HepG2 (cell line): Measurements from ENCODE around the gene KLHL5. TPM values are rescaled to one million over a fixed set of nuclear protein-coding genes. Genes with fewer than 3 reads are reported as not detected.
A peak's percentile ranks its signal among the peaks of the same experiment; 100 is the strongest.

ENCODE experiments used
- ARID2 ChIP-seq: sonication (generic); formaldehyde crosslinking; IDR thresholded peaks from 2 replicates; pipeline ENCODE4 v1.8.1; 2022; ENCODE audit warnings: mild to moderate bottlenecking, missing genetic modification reagents, borderline replicate concordance
- BORCS8-MEF2B ChIP-seq: sonication (generic); formaldehyde crosslinking; IDR thresholded peaks from 2 replicates; pipeline ENCODE4 v1.8.0; 2022; ENCODE audit warnings: mild to moderate bottlenecking, missing genetic modification reagents
- DNMT3B ChIP-seq: conservative IDR thresholded peaks from 2 replicates; pipeline ENCODE4 v1.6.1; 2016; ENCODE audit warnings: missing biosample characterization, control low read depth
- DR1 ChIP-seq: sonication (generic); formaldehyde crosslinking; IDR thresholded peaks from 2 replicates; pipeline ENCODE4 v1.8.0; 2021; ENCODE audit warnings: mild to moderate bottlenecking, missing genetic modification reagents, inconsistent platforms
- HNRNPH1 ChIP-seq: fragments of 200-400 bp; formaldehyde crosslinking; optimal IDR thresholded peaks from 2 replicates; pipeline ENCODE3; 2017; ENCODE audit warnings: mild to moderate bottlenecking, low read depth, low read length
- IKZF4 ChIP-seq: sonication (generic); formaldehyde crosslinking; IDR thresholded peaks from 2 replicates; pipeline ENCODE4 v1.5.1; 2020; ENCODE audit warnings: borderline replicate concordance, mild to moderate bottlenecking, low read depth, missing genetic modification reagents; ENCODE audit errors: not compliant biosample characterization
- KAT8 ChIP-seq: IDR thresholded peaks from 2 replicates; pipeline ENCODE4 v1.6.1; 2016; ENCODE audit warnings: missing genetic modification reagents, missing compliant biosample characterization
- KDM5B ChIP-seq: sonication (generic); formaldehyde crosslinking; IDR thresholded peaks from 2 replicates; pipeline ENCODE4 v1.4.0; 2020; ENCODE audit warnings: missing genetic modification reagents, mild to moderate bottlenecking, borderline replicate concordance
- MEIS2 ChIP-seq: sonication (generic); formaldehyde crosslinking; IDR thresholded peaks from 2 replicates; pipeline ENCODE4 v1.9.0; 2021; ENCODE audit warnings: mild to moderate bottlenecking, missing genetic modification reagents
- MYC ChIP-seq: sonication (generic); formaldehyde crosslinking; IDR thresholded peaks from 2 replicates; pipeline ENCODE4 v1.9.0; 2021; ENCODE audit warnings: missing genetic modification reagents, borderline replicate concordance
- NFYB ChIP-seq: sonication (generic); formaldehyde crosslinking; IDR thresholded peaks from 2 replicates; pipeline ENCODE4 v1.4.0; 2020; ENCODE audit warnings: missing genetic modification reagents
- PAX8 ChIP-seq: sonication (generic); formaldehyde crosslinking; IDR thresholded peaks from 2 replicates; pipeline ENCODE4 v1.8.0; 2022; ENCODE audit warnings: mild to moderate bottlenecking, missing genetic modification reagents, borderline replicate concordance
- PTBP1 ChIP-seq: fragments of 200-400 bp; formaldehyde crosslinking; IDR thresholded peaks from 2 replicates; pipeline ENCODE4 v1.6.1; 2018; ENCODE audit warnings: low read length, low read depth; ENCODE audit not compliant: poor library complexity, severe bottlenecking
- SETDB1 ChIP-seq: sonication (generic); formaldehyde crosslinking; IDR thresholded peaks from 2 replicates; pipeline ENCODE4 v1.5.1; 2020; ENCODE audit warnings: missing genetic modification reagents, mild to moderate bottlenecking, borderline replicate concordance
- TAF1 ChIP-seq: sonication (generic); formaldehyde crosslinking; IDR thresholded peaks from 2 replicates; pipeline ENCODE4 v1.4.0; 2020; ENCODE audit warnings: missing genetic modification reagents
- TFAP4 ChIP-seq: sonication (generic); IDR thresholded peaks from 2 replicates; pipeline ENCODE4 v1.6.1; 2016; ENCODE audit warnings: low read depth, borderline replicate concordance
- WIZ ChIP-seq: sonication (generic); formaldehyde crosslinking; IDR thresholded peaks from 2 replicates; pipeline ENCODE4 v1.5.1; 2020; ENCODE audit warnings: mild to moderate bottlenecking, missing genetic modification reagents
- ZNF513 ChIP-seq: sonication (generic); formaldehyde crosslinking; conservative IDR thresholded peaks from 2 replicates; pipeline ENCODE4 v1.5.0; 2020; ENCODE audit warnings: missing genetic modification reagents
- ZNF660 ChIP-seq: sonication (generic); formaldehyde crosslinking; IDR thresholded peaks from 2 replicates; pipeline ENCODE4 v1.5.1; 2020; ENCODE audit warnings: mild to moderate bottlenecking, low read depth, missing genetic modification reagents, borderline replicate concordance
- ZNF674 ChIP-seq: sonication (generic); formaldehyde crosslinking; IDR thresholded peaks from 2 replicates; pipeline ENCODE4 v1.5.0; 2020; ENCODE audit warnings: low read depth, mild to moderate bottlenecking, missing genetic modification reagents
- ZNF766 ChIP-seq: sonication (generic); formaldehyde crosslinking; IDR thresholded peaks from 2 replicates; pipeline ENCODE4 v1.5.0; 2020; ENCODE audit warnings: missing genetic modification reagents, borderline replicate concordance
- polyA plus RNA-seq, 8 experiments: library from polyadenylated mRNA; depleted of rRNA in 3 of 8; stranded (reverse) in 7 of 8; unstranded in 1 of 8; fragments of >200 nt; fragmentation: Illumina TruSeq in 4 of 8; extraction: Trizol in 4 of 8; gene quantifications; 2 replicates each; pipeline versions ENCODE4 v1.2.1 to v1.2.3, GENCODE V29; 2011 to 2016; ENCODE audit warnings: low read depth in 4 of 8, missing spikeins in 1 of 8, mixed read lengths in 1 of 8; ENCODE audit not compliant: insufficient read depth in 1 of 8
- total RNA-seq, 5 experiments: library from RNA; depleted of rRNA; stranded (reverse); fragments of >200 nt; fragmentation: Illumina TruSeq; extraction: Trizol; gene quantifications; 2 replicates each; pipeline ENCODE4 v1.2.3, GENCODE V29; 2016; ENCODE audit warnings: low read depth in 1 of 5
- TF ChIP-seq, protein P1 (sequence below): IDR thresholded peaks from 2 replicates; pipeline ENCODE4 v1.6.1; 2016; ENCODE audit warnings: missing genetic modification reagents, missing compliant biosample characterization
- TF ChIP-seq, protein P2 (sequence below): sonication (generic); formaldehyde crosslinking; IDR thresholded peaks from 2 replicates; pipeline ENCODE4 v1.4.0; 2020; ENCODE audit warnings: missing genetic modification reagents

The KLHL5 gene
- total and polyA plus RNA-seq, 2 of the 13 experiments (the other 11 are each of a cell fraction or from before 2014, with no cell fraction given) = 36.2 to 38.7 TPM

GRCh38 chr4:39044364-39044955 lies 17.6 kb upstream of the KLHL5 start (continued):
- TF ChIP-seq KAT8 (CRISPR knock-in tag) = 0 out of 2 replicates have a peak, but pooled peaks have one; percentile 30
- TF ChIP-seq PAX8 (CRISPR knock-in tag) = no peak
- no peak for TF ChIP-seq KDM5B (CRISPR knock-in tag)
- TF ChIP-seq PTBP1 = no peak
- no peak for TF ChIP-seq DNMT3B (CRISPR knock-in tag)
- TF ChIP-seq ZNF513 (CRISPR knock-in tag) = no peak
- no peak for TF ChIP-seq NFYB
- no peak for TF ChIP-seq HNRNPH1
- no peak for TF ChIP-seq BORCS8-MEF2B
- no peak for TF ChIP-seq ARID2 (CRISPR knock-in tag)
- no peak for TF ChIP-seq ZNF674 (CRISPR knock-in tag)
- TF ChIP-seq TFAP4 = no peak
- no peak for TF ChIP-seq IKZF4 (CRISPR knock-in tag)
- TF ChIP-seq, protein P1, sequence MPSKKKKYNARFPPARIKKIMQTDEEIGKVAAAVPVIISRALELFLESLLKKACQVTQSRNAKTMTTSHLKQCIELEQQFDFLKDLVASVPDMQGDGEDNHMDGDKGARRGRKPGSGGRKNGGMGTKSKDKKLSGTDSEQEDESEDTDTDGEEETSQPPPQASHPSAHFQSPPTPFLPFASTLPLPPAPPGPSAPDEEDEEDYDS (CRISPR knock-in tag) = peak; percentile 61; the same call in 1 of the 2 replicates
- no peak for TF ChIP-seq WIZ
- no peak; the same call in 1 of the 2 replicates for TF ChIP-seq MYC
- TF ChIP-seq, protein P2, sequence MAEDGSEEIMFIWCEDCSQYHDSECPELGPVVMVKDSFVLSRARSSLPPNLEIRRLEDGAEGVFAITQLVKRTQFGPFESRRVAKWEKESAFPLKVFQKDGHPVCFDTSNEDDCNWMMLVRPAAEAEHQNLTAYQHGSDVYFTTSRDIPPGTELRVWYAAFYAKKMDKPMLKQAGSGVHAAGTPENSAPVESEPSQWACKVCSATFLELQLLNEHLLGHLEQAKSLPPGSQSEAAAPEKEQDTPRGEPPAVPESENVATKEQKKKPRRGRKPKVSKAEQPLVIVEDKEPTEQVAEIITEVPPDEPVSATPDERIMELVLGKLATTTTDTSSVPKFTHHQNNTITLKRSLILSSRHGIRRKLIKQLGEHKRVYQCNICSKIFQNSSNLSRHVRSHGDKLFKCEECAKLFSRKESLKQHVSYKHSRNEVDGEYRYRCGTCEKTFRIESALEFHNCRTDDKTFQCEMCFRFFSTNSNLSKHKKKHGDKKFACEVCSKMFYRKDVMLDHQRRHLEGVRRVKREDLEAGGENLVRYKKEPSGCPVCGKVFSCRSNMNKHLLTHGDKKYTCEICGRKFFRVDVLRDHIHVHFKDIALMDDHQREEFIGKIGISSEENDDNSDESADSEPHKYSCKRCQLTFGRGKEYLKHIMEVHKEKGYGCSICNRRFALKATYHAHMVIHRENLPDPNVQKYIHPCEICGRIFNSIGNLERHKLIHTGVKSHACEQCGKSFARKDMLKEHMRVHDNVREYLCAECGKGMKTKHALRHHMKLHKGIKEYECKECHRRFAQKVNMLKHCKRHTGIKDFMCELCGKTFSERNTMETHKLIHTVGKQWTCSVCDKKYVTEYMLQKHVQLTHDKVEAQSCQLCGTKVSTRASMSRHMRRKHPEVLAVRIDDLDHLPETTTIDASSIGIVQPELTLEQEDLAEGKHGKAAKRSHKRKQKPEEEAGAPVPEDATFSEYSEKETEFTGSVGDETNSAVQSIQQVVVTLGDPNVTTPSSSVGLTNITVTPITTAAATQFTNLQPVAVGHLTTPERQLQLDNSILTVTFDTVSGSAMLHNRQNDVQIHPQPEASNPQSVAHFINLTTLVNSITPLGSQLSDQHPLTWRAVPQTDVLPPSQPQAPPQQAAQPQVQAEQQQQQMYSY (CRISPR knock-in tag) = peak; percentile 76; the same call in 1 of the 2 replicates
- TF ChIP-seq DR1 (CRISPR knock-in tag) = no peak
- TF ChIP-seq SETDB1 (CRISPR knock-in tag) = no peak
- TF ChIP-seq MEIS2 (CRISPR knock-in tag) = no peak
- no peak for TF ChIP-seq ZNF660 (CRISPR knock-in tag)
- 0 out of 2 replicates have a peak, but pooled peaks have one; percentile 20 for TF ChIP-seq TAF1 (CRISPR knock-in tag)
- TF ChIP-seq ZNF766 (CRISPR knock-in tag) = no peak
